ENCODE data around the gene TENM3.

TENM3 gene

GRCh38 chr4:182788201-182788600, 545.0 kb downstream of the TENM3 start:
- in situ Hi-C loops (cut with HindIII; ENCODE audit: low pct_ligation_motif_present, low pct_unique_long_range_greater_than_20kb, low sequenced_read_pairs): no loop called here
- DNase-seq: no peak

- in situ Hi-C loops (cut with HindIII; ENCODE audit: low pct_ligation_motif_present, low pct_unique_long_range_greater_than_20kb, low sequenced_read_pairs): no loop called here
- DNase-seq: no peak
These were observed 546.3 kb downstream of the TENM3 start for GRCh38 chr4:182789529-182789928.

GRCh38 chr4:182795446-182796238, 552.4 kb downstream of the TENM3 start:
- in situ Hi-C loops (cut with HindIII; ENCODE audit: low pct_ligation_motif_present, low pct_unique_long_range_greater_than_20kb, low sequenced_read_pairs): no loop called here

GRCh38 chr4:182799515-182800215, 556.5 kb downstream of the TENM3 start:
- no peak for DNase-seq
- in situ Hi-C loops (cut with HindIII; ENCODE audit: low pct_ligation_motif_present, low pct_unique_long_range_greater_than_20kb, low sequenced_read_pairs): no loop called here

More at GRCh38 chr4:182795446-182796238, 552.4 kb downstream of the TENM3 start:
- no peak for DNase-seq

DNA sequence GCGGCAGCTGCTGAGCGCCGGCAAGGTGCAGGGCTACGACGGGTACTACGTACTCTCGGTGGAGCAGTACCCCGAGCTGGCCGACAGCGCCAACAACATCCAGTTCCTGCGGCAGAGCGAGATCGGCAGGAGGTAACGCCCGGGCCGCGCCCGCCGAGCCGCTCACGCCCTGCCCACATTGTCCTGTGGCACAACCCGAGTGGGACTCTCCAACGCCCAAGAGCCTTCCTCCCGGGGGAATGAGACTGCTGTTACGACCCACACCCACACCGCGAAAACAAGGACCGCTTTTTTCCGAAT, 557.0 kb downstream of the TENM3 start:
- in situ Hi-C loops (cut with HindIII; ENCODE audit: low pct_ligation_motif_present, low pct_unique_long_range_greater_than_20kb, low sequenced_read_pairs): no loop called here
- no peak for DNase-seq

- no peak for DNase-seq
- in situ Hi-C loops (cut with HindIII; ENCODE audit: low pct_ligation_motif_present, low pct_unique_long_range_greater_than_20kb, low sequenced_read_pairs): no loop called here
These were observed 558.4 kb downstream of the TENM3 start for GRCh38 chr4:182801636-182802035.

DNA sequence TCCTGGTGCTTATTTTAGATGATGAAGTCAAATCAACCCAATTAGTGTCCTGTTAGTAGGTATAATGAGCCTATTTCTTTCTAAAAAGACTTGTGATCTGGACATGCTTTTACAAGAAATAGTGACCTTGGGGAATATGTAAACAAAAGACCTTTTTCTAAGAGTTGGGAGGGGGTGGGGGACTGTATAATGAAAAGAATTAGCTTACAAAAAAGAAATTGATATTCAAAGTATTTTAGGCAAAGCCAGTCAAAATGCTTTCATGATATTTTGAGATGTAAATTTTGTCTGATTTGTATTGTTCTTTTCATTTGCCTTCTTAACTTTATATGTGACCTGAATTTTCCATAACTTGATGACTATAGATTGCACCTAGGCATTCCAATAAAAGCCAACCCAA, 559.4 kb downstream of the TENM3 start:
- in situ Hi-C loops (cut with HindIII; ENCODE audit: low pct_ligation_motif_present, low pct_unique_long_range_greater_than_20kb, low sequenced_read_pairs): no loop called here
- DNase-seq: no peak

GRCh38 chr4:182803235-182803634, 560.0 kb downstream of the TENM3 start:
- in situ Hi-C loops (cut with HindIII; ENCODE audit: low pct_ligation_motif_present, low pct_unique_long_range_greater_than_20kb, low sequenced_read_pairs): no loop called here
- no peak for DNase-seq

- no peak for DNase-seq
- in situ Hi-C loops (cut with HindIII; ENCODE audit: low pct_ligation_motif_present, low pct_unique_long_range_greater_than_20kb, low sequenced_read_pairs): no loop called here
These were observed 560.9 kb downstream of the TENM3 start for GRCh38 chr4:182804131-182804530.

GRCh38 chr4:182805321-182805720, 562.1 kb downstream of the TENM3 start:
- in situ Hi-C loops (cut with HindIII; ENCODE audit: low pct_ligation_motif_present, low pct_unique_long_range_greater_than_20kb, low sequenced_read_pairs): no loop called here
- DNase-seq: no peak

DNA sequence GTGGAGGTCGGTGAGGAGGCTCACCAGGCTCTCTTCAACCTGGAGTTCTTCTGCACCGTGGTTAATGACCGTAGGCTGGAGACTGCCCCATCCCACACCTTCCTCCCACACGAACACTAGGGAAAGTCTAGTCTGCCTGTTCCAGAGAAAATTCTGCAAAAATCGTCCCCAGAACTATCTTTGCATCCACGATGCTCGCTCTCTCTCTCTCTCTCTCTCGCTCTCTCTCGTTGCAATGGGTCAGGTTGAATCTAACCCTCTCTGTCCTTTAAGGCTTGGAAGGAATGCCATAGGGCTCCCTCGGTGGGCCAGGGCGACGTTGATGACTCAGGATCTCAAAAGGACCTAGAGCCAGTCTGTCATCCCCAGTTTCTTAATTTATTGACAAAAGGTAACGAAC, 562.5 kb downstream of the TENM3 start:
- in situ Hi-C loops (cut with HindIII; ENCODE audit: low pct_ligation_motif_present, low pct_unique_long_range_greater_than_20kb, low sequenced_read_pairs): no loop called here
- no peak for DNase-seq

DNA sequence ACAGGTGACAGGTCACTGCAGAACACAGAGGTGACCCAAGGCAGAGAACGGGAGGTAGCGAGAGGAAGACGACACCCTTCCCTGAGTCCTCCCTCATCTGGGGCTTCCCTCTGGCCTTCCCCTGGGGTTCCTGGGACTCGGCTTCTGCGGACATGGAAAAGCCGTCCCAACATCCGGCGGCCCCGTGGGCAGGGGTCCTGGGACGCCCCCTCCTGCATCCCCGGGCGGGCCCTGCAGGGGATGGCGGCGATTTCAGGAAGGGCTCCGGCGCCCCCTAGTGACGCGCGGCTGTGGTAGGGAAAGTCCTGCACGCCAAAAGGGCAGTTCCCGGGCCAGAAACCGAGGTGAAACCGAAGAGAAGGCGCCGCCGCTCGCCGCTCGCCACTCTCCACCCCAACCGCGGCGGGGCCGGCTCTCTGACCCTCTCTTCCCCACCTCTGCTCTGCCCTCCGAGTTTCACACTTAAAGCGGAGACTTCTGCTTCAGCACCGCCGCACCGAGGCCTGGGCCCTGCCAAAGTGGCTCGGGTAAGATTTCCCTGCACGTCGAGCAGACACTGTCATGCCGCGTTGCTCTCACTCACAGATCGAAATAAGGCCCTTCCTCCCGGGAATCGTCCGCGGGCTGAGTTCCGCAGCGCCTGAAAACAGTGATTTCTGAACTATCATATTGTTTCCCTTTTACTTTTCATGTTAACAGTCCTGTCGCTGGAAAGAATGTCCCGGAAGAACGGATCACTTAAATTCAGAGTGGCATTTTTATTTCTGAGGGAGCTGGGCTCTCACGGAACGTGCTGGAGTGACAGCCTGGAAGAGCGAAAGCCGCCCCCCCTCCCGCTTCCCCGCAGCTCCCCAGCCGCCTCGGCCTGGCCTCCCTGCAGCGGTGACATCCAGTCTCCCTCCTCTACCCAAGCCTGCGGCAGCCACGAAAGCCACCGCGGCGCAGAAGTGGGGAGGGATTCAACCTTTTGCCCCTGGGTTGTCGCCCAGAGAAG, 563.4 kb downstream of the TENM3 start:
- in situ Hi-C loops (cut with HindIII; ENCODE audit: low pct_ligation_motif_present, low pct_unique_long_range_greater_than_20kb, low sequenced_read_pairs): no loop called here
- peak; percentile 55 for DNase-seq

- DNase-seq: no peak
- in situ Hi-C loops (cut with HindIII; ENCODE audit: low pct_ligation_motif_present, low pct_unique_long_range_greater_than_20kb, low sequenced_read_pairs): no loop called here
These were observed 564.1 kb downstream of the TENM3 start for GRCh38 chr4:182807346-182807745.

- no peak for DNase-seq
- in situ Hi-C loops (cut with HindIII; ENCODE audit: low pct_ligation_motif_present, low pct_unique_long_range_greater_than_20kb, low sequenced_read_pairs): no loop called here
These were observed 564.8 kb downstream of the TENM3 start for GRCh38 chr4:182807767-182808548.

DNA sequence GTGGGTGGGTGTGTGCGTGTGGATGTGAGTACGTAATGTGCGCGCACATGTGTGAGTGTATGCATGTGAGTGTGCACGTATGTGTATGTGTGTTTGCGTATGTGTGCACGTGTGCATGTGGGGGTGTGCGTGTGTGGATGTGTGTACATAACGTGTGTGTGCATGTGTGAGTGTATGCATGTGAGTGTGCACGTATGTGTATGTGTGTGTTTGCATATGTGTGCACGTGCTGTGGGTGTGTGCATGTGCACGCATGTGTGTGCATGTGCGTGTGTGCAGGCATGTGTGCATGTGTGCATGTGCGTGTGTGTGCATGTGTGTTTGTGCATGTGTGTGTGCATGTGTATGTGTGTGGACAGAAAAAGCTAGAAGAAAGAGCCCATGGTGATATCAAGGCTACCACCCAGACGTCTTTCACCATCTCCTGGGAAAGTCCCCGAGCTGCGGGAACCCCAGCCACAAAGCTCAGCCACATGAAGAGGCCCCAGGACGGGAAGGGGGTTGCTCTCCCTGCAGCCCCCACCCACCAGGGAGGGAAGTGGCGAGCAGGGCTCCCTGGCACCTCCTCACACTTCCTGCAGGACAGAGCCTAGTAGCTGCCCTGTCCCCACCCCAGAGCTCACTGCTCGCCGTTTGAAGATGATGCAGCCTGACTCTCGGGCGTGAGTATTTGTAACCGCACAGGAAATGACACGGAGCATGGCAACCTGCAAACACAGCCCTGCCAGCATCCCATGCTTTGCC, 565.6 kb downstream of the TENM3 start:
- no peak for DNase-seq
- in situ Hi-C loops (cut with HindIII; ENCODE audit: low pct_ligation_motif_present, low pct_unique_long_range_greater_than_20kb, low sequenced_read_pairs): no loop called here

- in situ Hi-C loops (cut with HindIII; ENCODE audit: low pct_ligation_motif_present, low pct_unique_long_range_greater_than_20kb, low sequenced_read_pairs): no loop called here
- no peak for DNase-seq
These were observed 566.4 kb downstream of the TENM3 start for GRCh38 chr4:182809417-182810102.

GRCh38 chr4:182810103-182810615, 567.0 kb downstream of the TENM3 start:
- in situ Hi-C loops (cut with HindIII; ENCODE audit: low pct_ligation_motif_present, low pct_unique_long_range_greater_than_20kb, low sequenced_read_pairs): no loop called here
- DNase-seq: no peak
